T-helper 1 cell treated with Interleukin-12 subunit alpha and Interleukin-12 subunit beta and Interleukin-4 antibody, amounts not matched to agents 30 ng/mL and 1 ng/mL, for 36 hours (primary cell): ENCODE results near the gene PRKCZ. TPM values are rescaled to one million over a fixed set of nuclear protein-coding genes. Genes with fewer than 3 reads are reported as not detected.
"Not testable (repeated sequence)": the region's sequence is repeated elsewhere in the genome, so short reads cannot be mapped to it uniquely, and the experiment has no call there.

ENCODE experiments used
- intact Hi-C: fragments of 100-400 bp; cut with micrococcal nuclease; formaldehyde crosslinking; loops from one replicate; pipeline ENCODE4 v1.15.1; 2024
- total RNA-seq: library from RNA; stranded (reverse); gene quantifications from 2 replicates; pipeline ENCODE4 v1.2.3, GENCODE V29; 2022

Gene PRKCZ
- total RNA-seq, 1 donor from 2014 or later = 2.6 TPM

GRCh38 chr1:2112280-2112701 is 62.1 kb downstream of the PRKCZ start:
- intact Hi-C loops = no loop called here

GRCh38 chr1:2113620-2114135 is 63.5 kb downstream of the PRKCZ start:
- intact Hi-C loops = no loop called here

GRCh38 chr1:2114635-2115007 is 64.4 kb downstream of the PRKCZ start:
- intact Hi-C loops = not testable (repeated sequence)

GRCh38 chr1:2115008-2115641 is 64.9 kb downstream of the PRKCZ start:
- intact Hi-C loops = no loop called here

- intact Hi-C loops = no loop called here
Observed at GRCh38 chr1:2115702-2116341, 65.6 kb downstream of the PRKCZ start.

- intact Hi-C loops = no loop called here
Observed at GRCh38 chr1:2119886-2120285, 69.7 kb downstream of the PRKCZ start.

- intact Hi-C loops = no loop called here
Observed at GRCh38 chr1:2121101-2121691, 71.0 kb downstream of the PRKCZ start.

GRCh38 chr1:2121794-2122193 is 71.6 kb downstream of the PRKCZ start:
- intact Hi-C loops = not testable (repeated sequence)

GRCh38 chr1:2124446-2125198 is 74.4 kb downstream of the PRKCZ start:
- intact Hi-C loops = no loop called here

GRCh38 chr1:2125350-2126211 is 75.4 kb downstream of the PRKCZ start:
- intact Hi-C loops = no loop called here

- intact Hi-C loops = no loop called here
Observed at GRCh38 chr1:2126331-2127186, 76.3 kb downstream of the PRKCZ start.

GRCh38 chr1:2127187-2128145 is 77.3 kb downstream of the PRKCZ start:
- intact Hi-C loops = no loop called here

- intact Hi-C loops = no loop called here
Observed at GRCh38 chr1:2128189-2128901, 78.1 kb downstream of the PRKCZ start.

GRCh38 chr1:2129256-2129943 is 79.2 kb downstream of the PRKCZ start:
- intact Hi-C loops = no loop called here

GRCh38 chr1:2130156-2130555 is 79.9 kb downstream of the PRKCZ start:
- intact Hi-C loops = no loop called here

- intact Hi-C loops = no loop called here
Observed at GRCh38 chr1:2130871-2131289, 80.7 kb downstream of the PRKCZ start.
